ENCODE results near the gene CFD.

- no peak for TF ChIP-seq POLR2A (IDR thresholded peaks at IDR 0.05)
- no peak for TF ChIP-seq CTCF (IDR thresholded peaks at IDR 0.05)
Measured at GRCh38 chr19:907183-907853, 47.9 kb downstream of the CFD start.
